H1 (cell line): ENCODE data around the gene RADIL. TPM values are rescaled to one million over a fixed set of nuclear protein-coding genes. Genes with fewer than 3 reads are reported as not detected.

Experiments used
- CTCF ChIA-PET: fragments of 300-600 bp; sonication (Branson Sonifier 250); formaldehyde crosslinking; loops from one replicate; lab custom pipeline; 2021; ENCODE audit not compliant: partially characterized antibody; lab: Charles Lee
- POLR2A ChIA-PET: fragments of 300-600 bp; sonication (Branson Sonifier 250); formaldehyde crosslinking; loops from one replicate; lab custom pipeline; 2021; ENCODE audit warnings: inconsistent platforms; ENCODE audit not compliant: partially characterized antibody; lab: Charles Lee
- DNase-seq, 2 experiments: peaks; one replicate each; pipeline versions ENCODE4 v3.0.0 to v3.0.0-alpha.2; 2010 to 2022; ENCODE audit warnings: low spot score in 2 of 2, low read depth in 1 of 2, mixed read lengths in 1 of 2
- FAIRE-seq: peaks from 2 replicates; lab custom pipeline; 2011; peaks lifted over from hg19 to GRCh38; lab: Jason Lieb, UNC
- H2AFZ ChIP-seq: 2 replicates; pipeline ENCODE4 v1.8.1; 2012; ENCODE audit warnings: low read length, inconsistent platforms
- H2AK5ac ChIP-seq: 2 replicates; pipeline ENCODE4 v1.6.1; 2013; ENCODE audit warnings: low read depth, low read length
- H2BK120ac ChIP-seq: replicated peaks from 2 replicates; pipeline ENCODE3; 2013; ENCODE audit warnings: low read depth, low read length, inconsistent platforms
- H2BK12ac ChIP-seq: 2 replicates; pipeline ENCODE4 v1.6.1; 2013; ENCODE audit warnings: low read depth, low read length
- H2BK15ac ChIP-seq: 2 replicates; pipeline ENCODE4 v1.6.1; 2013; ENCODE audit warnings: low read length
- H2BK20ac ChIP-seq: 2 replicates; pipeline ENCODE4 v1.6.1; 2013; ENCODE audit warnings: low read length
- H2BK5ac ChIP-seq: 2 replicates; pipeline ENCODE4 v1.6.1; 2013; ENCODE audit warnings: low read depth, low read length
- H3K14ac ChIP-seq: 2 replicates; pipeline ENCODE4 v1.6.1; 2013; ENCODE audit warnings: inconsistent platforms; ENCODE audit not compliant: insufficient read length
- H3K18ac ChIP-seq: 2 replicates; pipeline ENCODE4 v1.6.1; 2013; ENCODE audit warnings: low read length; ENCODE audit errors: extremely low read depth
- H3K23ac ChIP-seq: 2 replicates; pipeline ENCODE4 v1.6.1; 2013; ENCODE audit warnings: inconsistent platforms; ENCODE audit not compliant: insufficient read length
- H3K23me2 ChIP-seq: 2 replicates; pipeline ENCODE4 v1.6.1; 2013; ENCODE audit warnings: low read depth, low read length
- H3K27ac ChIP-seq: 2 replicates; pipeline ENCODE4 v1.6.1; 2011; ENCODE audit warnings: low read depth, low read length, inconsistent platforms
- H3K27me3 ChIP-seq, 4 experiments: replicated peaks in 1 of 4; 1 replicate in 1 of 4; 2 replicates in 3 of 4; pipeline versions ENCODE4 v1.6.1 to v1.8.1; 2011 to 2013; ENCODE audit warnings: low read length in 3 of 4, mild to moderate bottlenecking in 3 of 4, inconsistent platforms in 2 of 4, mixed read lengths in 2 of 4, moderate library complexity in 1 of 4; ENCODE audit not compliant: control insufficient read depth in 3 of 4, insufficient read depth in 3 of 4; ENCODE audit errors: extremely low read depth in 1 of 4
- H3K36me3 ChIP-seq, 4 experiments: 2 replicates each; pipeline versions ENCODE4 v1.6.1 to v1.8.1; 2011 to 2013; ENCODE audit warnings: mild to moderate bottlenecking in 4 of 4, low read length in 3 of 4, moderate library complexity in 2 of 4, control low read depth in 1 of 4, inconsistent platforms in 1 of 4; ENCODE audit not compliant: insufficient read depth in 4 of 4, control insufficient read depth in 2 of 4
- H3K4ac ChIP-seq: replicated peaks from 2 replicates; pipeline ENCODE3; 2013; ENCODE audit warnings: low read length, low read depth, mixed read lengths, inconsistent platforms; ENCODE audit not compliant: insufficient read length
- H3K4me1 ChIP-seq, 4 experiments: replicated peaks in 1 of 4; 1 replicate in 1 of 4; 2 replicates in 3 of 4; pipeline versions ENCODE4 v1.6.1 to v1.8.1; 2011 to 2013; ENCODE audit warnings: low read length in 3 of 4, inconsistent platforms in 2 of 4, mixed read lengths in 1 of 4; ENCODE audit not compliant: insufficient read depth in 4 of 4, control insufficient read depth in 3 of 4
- H3K4me2 ChIP-seq, 2 experiments: 2 replicates each; pipeline versions ENCODE4 v1.6.1 to v1.8.1; 2011 to 2013; ENCODE audit warnings: low read depth in 2 of 2, low read length in 2 of 2, control low read depth in 1 of 2, inconsistent platforms in 1 of 2, mild to moderate bottlenecking in 1 of 2; ENCODE audit not compliant: insufficient read depth in 1 of 2
- H3K4me3 ChIP-seq, 4 experiments: fragments of 200-600, 300-600 bp in 1 of 4; sonication (generic), shearing (Covaris generic), sonication (Bioruptor Twin) in 1 of 4; 2 replicates each; pipeline versions ENCODE4 v1.5.1 to v1.8.1; 2011 to 2016; ENCODE audit warnings: low read length in 4 of 4, low read depth in 3 of 4, control low read depth in 2 of 4, inconsistent platforms in 2 of 4, mild to moderate bottlenecking in 2 of 4, mixed read lengths in 1 of 4, moderate library complexity in 1 of 4; ENCODE audit not compliant: insufficient read depth in 2 of 4; ENCODE audit errors: extremely low read depth in 1 of 4
- H3K56ac ChIP-seq: replicated peaks from 2 replicates; pipeline ENCODE3; 2013; ENCODE audit warnings: low read depth, mild to moderate bottlenecking, mixed read lengths, low read length, inconsistent platforms; ENCODE audit not compliant: insufficient read length
- H3K79me1 ChIP-seq: 2 replicates; pipeline ENCODE4 v1.6.1; 2013; ENCODE audit warnings: low read depth, low read length, control low read depth
- H3K79me2 ChIP-seq, 2 experiments: 2 replicates each; pipeline versions ENCODE4 v1.6.1 to v1.8.1; 2012 to 2013; ENCODE audit warnings: low read length in 2 of 2, mild to moderate bottlenecking in 2 of 2, inconsistent platforms in 1 of 2; ENCODE audit not compliant: insufficient read depth in 2 of 2, control insufficient read depth in 1 of 2
- H3K9ac ChIP-seq, 4 experiments: replicated peaks in 1 of 4; 1 replicate in 1 of 4; 2 replicates in 3 of 4; pipeline versions ENCODE4 v1.6.1 to v1.8.1; 2011 to 2013; ENCODE audit warnings: low read depth in 3 of 4, low read length in 3 of 4, control low read depth in 2 of 4, mild to moderate bottlenecking in 2 of 4, moderate library complexity in 2 of 4, inconsistent platforms in 1 of 4; ENCODE audit errors: extremely low read depth in 1 of 4
- H3K9me3 ChIP-seq, 2 experiments: 2 replicates each; pipeline versions ENCODE4 v1.6.1 to v1.8.1; 2012 to 2013; ENCODE audit warnings: mild to moderate bottlenecking in 2 of 2, moderate library complexity in 2 of 2, control low read depth in 1 of 2, inconsistent platforms in 1 of 2, low read depth in 1 of 2, low read length in 1 of 2, mixed read lengths in 1 of 2; ENCODE audit not compliant: insufficient read depth in 2 of 2
- H4K20me1 ChIP-seq, 2 experiments: replicated peaks in 1 of 2; 2 replicates each; pipeline versions ENCODE3 to v1.8.1; 2011 to 2013; ENCODE audit warnings: inconsistent platforms in 2 of 2, low read length in 2 of 2, mild to moderate bottlenecking in 1 of 2; ENCODE audit not compliant: insufficient read depth in 2 of 2, control insufficient read depth in 1 of 2
- H4K5ac ChIP-seq: 2 replicates; pipeline ENCODE4 v1.6.1; 2013; ENCODE audit warnings: low read length, low read depth, mixed read lengths, inconsistent platforms; ENCODE audit not compliant: insufficient read length
- H4K8ac ChIP-seq: 2 replicates; pipeline ENCODE4 v1.8.0; 2013; ENCODE audit warnings: mild to moderate bottlenecking, moderate library complexity, low read length, inconsistent platforms; ENCODE audit not compliant: insufficient read depth; ENCODE audit errors: extremely low read depth
- H4K91ac ChIP-seq: replicated peaks from 2 replicates; pipeline ENCODE3; 2013; ENCODE audit warnings: low read length, mixed read lengths, inconsistent platforms; ENCODE audit not compliant: insufficient read length
- CBX5 ChIP-seq: fragments of 300-800, 300-1000 bp; sonication (generic); IDR thresholded peaks from 2 replicates; pipeline ENCODE4 v1.7.1; 2016; ENCODE audit warnings: antibody characterized with exemption, low read length, low read depth
- CHD1 ChIP-seq: IDR thresholded peaks from 2 replicates; pipeline ENCODE4 v1.6.1; 2012; ENCODE audit warnings: low read depth, low read length, improper control_type of control experiment
- CTBP2 ChIP-seq: IDR thresholded peaks from 2 replicates; pipeline ENCODE4 v1.7.0; 2011; ENCODE audit warnings: borderline replicate concordance, mild to moderate bottlenecking, moderate library complexity, mixed read lengths, low read length; ENCODE audit not compliant: insufficient read depth, insufficient read length
- EP300 ChIP-seq, 2 experiments: IDR thresholded peaks; 1 replicate in 1 of 2; 2 replicates in 1 of 2; pipeline ENCODE4 v1.6.1; 2011 to 2012; ENCODE audit warnings: low read depth in 2 of 2, low read length in 2 of 2, mild to moderate bottlenecking in 2 of 2, borderline replicate concordance in 1 of 2, inconsistent platforms in 1 of 2, moderate library complexity in 1 of 2
- FOSL1 ChIP-seq: IDR thresholded peaks from 2 replicates; pipeline ENCODE4 v1.6.1; 2011; ENCODE audit warnings: mild to moderate bottlenecking, low read depth, low read length, moderate library complexity; ENCODE audit not compliant: insufficient read depth
- GTF2F1 ChIP-seq: IDR thresholded peaks from 2 replicates; pipeline ENCODE4 v1.6.1; 2012; ENCODE audit warnings: low read depth, low read length, improper control_type of control experiment, borderline replicate concordance
- HDAC2 ChIP-seq, 2 experiments: fragments of 300-600 bp in 1 of 2; sonication (generic) in 1 of 2; IDR thresholded peaks; 2 replicates each; pipeline ENCODE4 v1.6.1; 2011 to 2012; ENCODE audit warnings: low read depth in 2 of 2, low read length in 2 of 2, mild to moderate bottlenecking in 2 of 2, moderate library complexity in 2 of 2, borderline replicate concordance in 1 of 2, inconsistent platforms in 1 of 2
- JUN ChIP-seq: IDR thresholded peaks from 2 replicates; pipeline ENCODE4 v1.6.1; 2011; ENCODE audit warnings: low read depth, mild to moderate bottlenecking, improper control_type of control experiment, low read length
- KDM5A ChIP-seq: fragments of 200-600 bp; IDR thresholded peaks from 2 replicates; pipeline ENCODE4 v1.7.1; 2012; ENCODE audit warnings: mild to moderate bottlenecking, low read length, inconsistent platforms, mixed read lengths
- MAFK ChIP-seq: IDR thresholded peaks from 2 replicates; pipeline ENCODE4 v1.6.1; 2012; ENCODE audit warnings: low read depth, mild to moderate bottlenecking, improper control_type of control experiment, low read length
- RNF2 ChIP-seq: fragments of 200-900, 300-1000 bp; sonication (generic); IDR thresholded peaks from 2 replicates; pipeline ENCODE4 v1.7.1; 2016; ENCODE audit warnings: borderline replicate concordance, low read depth, mild to moderate bottlenecking, antibody characterized with exemption, low read length; ENCODE audit not compliant: poor library complexity, severe bottlenecking; ENCODE audit errors: missing control alignments
- SIN3A ChIP-seq, 2 experiments: IDR thresholded peaks in 1 of 2; conservative IDR thresholded peaks in 1 of 2; 2 replicates each; pipeline ENCODE4 v1.6.1; 2011 to 2012; ENCODE audit warnings: low read length in 2 of 2, improper control_type of control experiment in 1 of 2, low read depth in 1 of 2, mild to moderate bottlenecking in 1 of 2
- TAF1 ChIP-seq: IDR thresholded peaks from 2 replicates; pipeline ENCODE4 v1.6.1; 2011; ENCODE audit warnings: mild to moderate bottlenecking, low read depth, low read length
- WGBS, 2 experiments: shearing (Covaris generic) in 1 of 2; methylation state at CpG; one replicate each; pipeline versions ENCODE4 v1.1.6 to v1.1.7; 2013 to 2015; ENCODE audit warnings: low lambda C conversion rate in 2 of 2, mixed read lengths in 2 of 2, inconsistent platforms in 1 of 2, low coverage in 1 of 2, missing lambda C conversion rate in 1 of 2; ENCODE audit not compliant: insufficient replicate concordance in 2 of 2, insufficient coverage in 1 of 2, insufficient read length in 1 of 2; ENCODE audit errors: extremely low coverage in 1 of 2, missing lambda C conversion rate in 1 of 2; 5-methylcytosine and 5-hydroxymethylcytosine counted together
- polyA plus RNA-seq, 7 experiments: library from polyadenylated mRNA; depleted of rRNA in 3 of 7; stranded (reverse) in 5 of 7; unstranded in 2 of 7; fragments of >200 nt in 5 of 7; fragments of 200-250 nt in 2 of 7; gene quantifications; 1 replicate in 5 of 7; 2 replicates in 1 of 7; 4 replicates in 1 of 7; pipeline versions ENCODE4 v1.2.1 to v1.2.3, GENCODE V29; 2011 to 2013; ENCODE audit warnings: missing spikeins in 2 of 7, mixed read lengths in 2 of 7
- total RNA-seq: library from RNA; stranded (reverse); fragmentation: NEBNext Ultra II Directional; extraction: Animal tissue kit (Norgen Biotek cat#: 25700); gene quantifications from 2 replicates; pipeline ENCODE4 v1.2.1, GENCODE V29; 2021

RADIL gene
- total and polyA plus RNA-seq, 2 of the 8 experiments (the other 6 are each of a cell fraction or from before 2014, with no cell fraction given), result 5.0 to 5.4 TPM

GRCh38 chr7:4770886-4771285, 112.6 kb downstream of the RADIL start:
- Histone ChIP-seq H3K36me3 (no peaks in the 10 kb centered on the region; a peak in 1 of 8 replicates), H3K79me1 (no peaks in the 10 kb centered on the region), H4K8ac (no peak overlapping the region), H3K27me3 (0 out of 7 replicates have a peak, but pooled peaks cover 0 to 2% (median 0%) of the 10 kb centered on the region in 4 experiments), H3K27ac (no peak overlapping the region), H3K4me3 (no peak overlapping the region), H3K23ac (no peak overlapping the region), H3K79me2 (peaks cover 0 to 3% of the 10 kb centered on the region in 2 experiments; a peak in 2 of 4 replicates), H2BK20ac (no peak overlapping the region), H3K9ac (no peak overlapping the region), H3K56ac (no peak overlapping the region), H3K4me1 (peaks cover 0 to 5% (median 4%) of the 10 kb centered on the region in 4 experiments; a peak in 3 of 7 replicates), H4K20me1 (no peaks in the 10 kb centered on the region), H2AK5ac (no peak overlapping the region), H3K4ac (no peak overlapping the region), H2BK5ac (no peak overlapping the region), H4K91ac (no peak overlapping the region), H2BK120ac (no peak overlapping the region), H3K14ac (no peak overlapping the region), H3K4me2 (no peak overlapping the region), H2BK12ac (no peak overlapping the region), H3K18ac (no peak overlapping the region), H4K5ac (no peak overlapping the region), H3K9me3 (no peaks in the 10 kb centered on the region), H2AFZ (no peak overlapping the region), H3K23me2 (peaks cover 7% of the 10 kb centered on the region; the same call in 1 of the 2 replicates), H2BK15ac (no peak overlapping the region)
- DNase-seq, result no peak
- CTCF ChIA-PET, result interaction anchor here (0.8 kb wide), 1 partner anchor 158 kb away, joined by 3 read pairs; no protein-coding TSS in a partner anchor
- POLR2A ChIA-PET, result no interaction called here
- 89% methylated on average over 9 of the region's 9 CpGs; no CpG with 5 or more reads in 1 of the 2 experiments for WGBS, 2 experiments
- no peak for FAIRE-seq
- TF ChIP-seq HDAC2 (IDR thresholded peaks at IDR 0.05; ENCODE audit: borderline replicate concordance in 1 of 2, low read depth in 2 of 2, low read length in 2 of 2), result no peak
- no peak for TF ChIP-seq CBX5
- TF ChIP-seq KDM5A, result no peak
- TF ChIP-seq EP300 (IDR thresholded peaks at IDR 0.05; ENCODE audit: borderline replicate concordance in 1 of 2, low read depth in 2 of 2, low read length in 2 of 2), result no peak
- TF ChIP-seq CHD1, result no peak
- no peak for TF ChIP-seq CTBP2
- no peak for TF ChIP-seq GTF2F1
- TF ChIP-seq TAF1, result no peak
- no peak for TF ChIP-seq FOSL1
- no peak for TF ChIP-seq JUN
- TF ChIP-seq SIN3A (conservative IDR thresholded peaks at IDR 0.05 in 1 of 2, IDR thresholded peaks at IDR 0.05 in 1 of 2; ENCODE audit: low read depth in 1 of 2, low read length in 2 of 2), result no peak
- TF ChIP-seq MAFK, result no peak
- no peak for TF ChIP-seq RNF2
